HG03139 (cell line): ENCODE measurements around the gene CIAO2A.

ENCODE experiments used
- ATAC-seq: cut with Tn5 transposase; IDR thresholded peaks from one replicate; pipeline ENCODE4 v1.9.1; 2021; ENCODE audit not compliant: unreplicated experiment

Gene CIAO2A

GRCh38 chr15:64045101-64045435 is 48.6 kb downstream of the CIAO2A start:
- ATAC-seq = no peak

- no peak for ATAC-seq
These were observed 49.1 kb downstream of the CIAO2A start for GRCh38 chr15:64044300-64045100.

GRCh38 chr15:64038878-64039610 is 54.6 kb downstream of the CIAO2A start:
- no peak for ATAC-seq

GRCh38 chr15:64037966-64038365 is 55.7 kb downstream of the CIAO2A start:
- no peak for ATAC-seq

GRCh38 chr15:64037116-64037515 is 56.5 kb downstream of the CIAO2A start:
- ATAC-seq = no peak

GRCh38 chr15:64035525-64035924 is 58.1 kb downstream of the CIAO2A start:
- no peak for ATAC-seq

GRCh38 chr15:64034519-64034918 is 59.1 kb downstream of the CIAO2A start:
- ATAC-seq = no peak

GRCh38 chr15:64032329-64032728 is 61.3 kb downstream of the CIAO2A start:
- ATAC-seq = no peak

- no peak for ATAC-seq
These were observed 63.5 kb downstream of the CIAO2A start for GRCh38 chr15:64030123-64030522.

- no peak for ATAC-seq
These were observed 64.0 kb downstream of the CIAO2A start for GRCh38 chr15:64029633-64030032.

GRCh38 chr15:64029110-64029509 is 64.5 kb downstream of the CIAO2A start:
- ATAC-seq = no peak

- no peak for ATAC-seq
These were observed 67.0 kb downstream of the CIAO2A start for GRCh38 chr15:64026591-64026990.

- no peak for ATAC-seq
These were observed 69.2 kb downstream of the CIAO2A start for GRCh38 chr15:64024172-64025050.

GRCh38 chr15:64023220-64023619 is 70.4 kb downstream of the CIAO2A start:
- no peak for ATAC-seq

- ATAC-seq = no peak
These were observed 71.1 kb downstream of the CIAO2A start for GRCh38 chr15:64022571-64022970.
